HG02642 (cell line): ENCODE results near the gene RIN3.

Source experiments
- ATAC-seq: cut with Tn5 transposase; IDR thresholded peaks from one replicate; pipeline ENCODE4 v1.9.1; 2021; ENCODE audit warnings: mild to moderate bottlenecking; ENCODE audit not compliant: unreplicated experiment, poor library complexity

The RIN3 gene

DNA sequence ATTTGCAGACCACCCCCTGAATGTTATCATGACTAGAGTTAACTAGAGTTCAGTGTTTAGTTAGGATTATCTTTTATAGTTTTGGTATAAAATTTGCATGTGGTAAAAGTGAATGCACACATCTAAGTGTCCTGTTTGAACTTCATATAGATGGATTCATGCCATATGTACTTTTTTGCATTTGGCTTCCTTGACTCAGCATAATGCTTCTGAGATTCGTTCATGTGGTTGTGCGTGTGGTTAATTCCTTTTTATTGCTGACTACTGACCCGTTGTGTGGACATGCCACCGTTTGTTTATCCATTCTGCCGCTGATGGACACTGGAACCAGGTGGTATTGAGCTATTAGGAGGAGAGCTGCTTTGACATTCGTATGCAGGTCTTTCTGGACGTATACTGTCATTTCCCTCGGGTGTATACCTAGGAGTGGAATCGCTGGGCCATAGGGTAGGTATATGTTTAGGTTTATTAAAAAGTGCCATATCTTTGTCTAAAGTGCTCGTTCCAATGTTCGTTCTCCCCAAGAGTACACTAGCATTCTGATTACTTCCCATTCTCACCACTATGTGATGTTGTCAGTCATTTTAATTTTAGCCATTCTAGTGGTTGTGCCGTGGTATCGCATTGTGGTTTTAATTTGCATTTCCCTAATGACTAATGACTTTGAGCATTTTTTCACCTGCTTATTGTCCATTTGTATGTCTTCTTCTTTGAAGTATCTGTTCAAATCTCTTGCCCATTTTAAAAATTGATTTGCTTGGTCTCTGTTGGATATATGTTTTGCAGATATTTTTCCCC is 37.7 kb downstream of the RIN3 start:
- peak; percentile 66 for ATAC-seq

DNA sequence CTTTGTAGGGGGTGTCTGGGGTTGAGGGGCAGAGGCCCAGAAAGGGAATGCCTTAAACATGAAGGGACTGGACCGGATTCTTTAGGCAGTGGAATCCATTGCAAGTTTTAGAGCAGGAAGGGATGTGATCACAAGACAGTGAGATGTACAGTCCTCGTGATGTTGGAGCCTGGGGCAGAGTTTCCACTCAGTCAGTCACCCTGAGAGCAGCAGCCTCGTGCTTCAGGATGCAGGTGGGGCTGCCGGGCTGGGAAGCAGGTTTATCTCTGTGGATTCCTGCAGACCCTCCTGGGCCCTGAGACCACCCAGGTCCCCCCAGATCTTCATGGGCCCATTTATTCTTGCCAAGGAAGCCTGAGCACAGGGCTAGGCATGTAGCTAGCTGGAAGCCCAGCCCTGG is 38.5 kb downstream of the RIN3 start:
- no peak for ATAC-seq

DNA sequence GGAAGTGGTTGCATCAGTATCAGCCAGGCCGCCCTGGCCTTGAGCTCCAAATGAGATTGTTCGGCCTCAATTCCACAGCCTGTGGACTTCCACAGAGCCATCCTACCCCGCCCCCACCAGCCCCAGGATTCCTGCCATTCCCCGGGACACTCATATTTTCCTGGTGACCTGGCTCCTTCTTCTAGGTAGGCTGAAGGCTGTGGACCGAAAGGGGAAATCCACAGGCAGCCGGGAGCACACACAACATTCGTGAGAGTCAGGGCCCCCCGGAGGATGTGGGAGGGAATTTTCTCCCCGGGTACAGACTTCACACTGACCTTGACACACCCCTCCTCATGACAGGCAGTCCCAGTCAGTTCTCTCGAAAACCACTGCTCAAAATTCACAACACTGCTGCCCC is 39.9 kb downstream of the RIN3 start:
- ATAC-seq: no peak

DNA sequence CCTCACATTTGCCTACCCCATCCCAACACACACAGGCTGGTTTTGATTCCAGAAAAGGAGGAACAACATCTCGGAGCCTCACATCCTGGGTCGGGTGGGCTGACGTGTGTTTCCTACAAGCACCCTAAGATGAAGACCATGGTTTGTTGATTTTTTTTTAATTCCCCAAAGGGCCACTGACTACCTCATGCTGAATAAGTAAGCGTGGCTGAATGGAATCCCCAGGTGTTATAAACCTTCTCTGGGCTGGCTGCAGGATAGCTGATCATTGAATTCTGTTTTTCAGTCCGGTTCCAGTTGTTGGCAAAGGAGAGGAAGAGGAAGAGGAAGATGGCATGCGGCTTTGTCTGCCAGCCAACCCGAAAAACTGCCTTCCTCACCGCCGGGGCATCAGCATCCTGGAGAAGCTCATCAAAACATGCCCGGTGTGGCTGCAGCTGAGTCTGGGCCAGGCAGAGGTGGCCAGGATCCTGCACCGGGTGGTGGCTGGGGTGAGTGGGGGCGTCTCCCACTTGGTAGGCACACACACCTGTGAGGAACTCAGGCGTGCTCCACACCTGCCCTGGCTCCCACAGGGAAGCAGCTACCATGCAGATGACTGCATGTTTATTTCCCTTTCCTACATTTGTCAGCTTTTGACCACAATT is 42.0 kb downstream of the RIN3 start:
- ATAC-seq: no peak

DNA sequence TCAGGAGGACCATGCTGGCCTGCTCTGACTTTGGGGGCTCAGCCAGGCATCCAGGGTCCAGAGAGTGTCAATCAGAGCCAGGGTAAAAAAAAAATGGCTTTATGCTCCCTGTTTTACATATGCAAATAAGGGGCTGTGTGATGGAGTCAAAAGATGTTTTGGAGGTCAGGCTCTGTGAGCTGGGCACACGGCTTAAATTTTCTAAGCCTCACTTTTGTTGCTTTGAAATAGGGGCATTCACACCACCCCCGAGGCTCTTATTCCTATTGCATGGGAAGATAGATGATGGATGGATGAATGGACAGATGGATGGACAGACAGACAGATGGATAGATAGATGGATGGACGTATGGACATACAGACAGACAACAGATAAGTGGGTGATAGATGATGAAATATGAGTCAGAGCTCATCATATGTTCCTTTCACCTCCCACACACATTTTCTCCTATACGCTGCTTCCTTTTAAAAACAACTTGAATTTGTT is 42.7 kb downstream of the RIN3 start:
- ATAC-seq: no peak

DNA sequence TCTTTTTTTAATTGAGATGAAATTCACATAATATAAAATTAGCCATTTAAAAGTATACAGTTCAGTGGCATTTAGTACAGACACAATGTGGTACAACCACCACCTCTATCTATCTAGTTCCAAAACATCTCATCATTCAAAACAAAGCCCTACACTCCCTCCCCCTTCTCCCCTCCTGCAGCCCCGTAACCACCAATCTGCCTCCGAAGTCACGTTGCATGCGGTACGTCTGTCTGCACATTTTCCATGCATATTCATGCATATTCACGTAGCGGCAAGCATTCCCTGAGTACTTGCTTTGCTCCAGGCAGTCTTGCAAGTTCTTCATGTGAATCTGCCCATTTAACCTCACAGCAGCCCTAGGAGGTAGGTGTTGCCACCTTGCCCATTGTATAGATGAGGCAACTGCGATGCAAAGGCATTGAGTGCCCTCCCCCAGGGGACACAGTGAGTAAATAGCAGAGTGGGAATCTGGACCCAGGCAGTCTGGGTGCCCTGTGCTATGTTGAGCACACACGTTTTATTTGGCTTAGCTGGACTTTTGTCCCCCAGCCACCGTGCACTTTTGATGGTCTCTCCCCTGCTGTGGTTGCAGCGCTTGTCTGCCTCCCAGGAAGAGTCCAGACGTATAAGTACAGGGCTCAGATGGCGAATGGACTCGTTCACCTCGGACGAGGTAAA is 43.4 kb downstream of the RIN3 start:
- no peak for ATAC-seq

DNA sequence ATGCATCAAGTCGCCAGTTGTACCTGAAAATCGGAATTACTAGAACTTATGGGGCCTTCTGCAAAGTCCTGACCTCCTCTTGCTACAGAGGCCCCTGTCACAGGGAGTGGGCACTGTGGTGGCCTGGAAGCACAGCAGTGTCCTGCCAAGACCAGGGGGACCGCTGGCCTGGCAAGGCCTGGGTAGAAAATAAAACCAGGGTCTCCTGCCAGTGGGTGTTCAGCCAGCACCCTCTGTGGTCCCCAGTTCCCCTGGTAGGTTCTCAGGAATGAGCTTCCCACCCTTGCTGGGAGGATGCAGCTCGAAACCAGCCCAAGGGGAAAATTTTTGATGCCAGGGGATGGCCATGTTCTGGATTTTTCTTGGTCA is 43.9 kb downstream of the RIN3 start:
- ATAC-seq: no peak

DNA sequence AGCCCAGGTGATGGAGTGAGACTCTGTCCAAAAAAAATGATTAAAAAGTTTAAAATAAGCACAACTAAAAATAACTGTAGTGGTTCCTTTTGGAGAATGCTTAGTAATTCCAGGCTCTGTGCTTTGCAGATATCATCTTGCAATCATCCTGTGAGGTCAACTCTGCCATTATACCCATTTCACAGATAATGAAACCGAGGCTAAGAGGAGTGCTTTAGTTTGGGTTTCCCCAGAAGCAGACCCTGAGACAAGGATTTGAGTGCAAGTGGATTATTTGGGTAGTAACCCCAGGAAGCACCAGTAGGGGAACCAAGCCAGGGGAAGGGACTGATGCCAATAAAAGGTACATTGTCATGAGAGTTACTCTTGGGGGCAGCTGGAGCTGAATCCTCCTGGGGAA is 44.7 kb downstream of the RIN3 start:
- no peak for ATAC-seq

DNA sequence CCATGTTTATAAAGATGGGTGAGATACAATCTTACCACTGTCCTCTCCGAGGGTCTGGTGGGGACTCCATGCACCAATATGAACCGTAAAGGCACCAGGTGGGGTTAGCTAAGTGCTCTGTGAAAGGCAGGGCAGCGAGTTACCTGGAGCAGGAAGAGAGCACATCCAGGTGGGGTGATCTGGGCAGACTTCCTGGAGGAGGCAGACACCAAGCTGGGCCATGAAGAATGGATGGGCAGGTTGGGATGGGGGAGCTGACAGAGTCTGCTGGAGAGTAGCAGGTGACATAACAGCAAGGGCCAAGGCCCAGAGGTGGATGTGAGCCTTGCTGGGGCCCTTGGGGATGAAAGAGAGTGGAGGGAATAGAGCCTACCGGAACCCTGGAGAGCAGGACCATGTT is 45.9 kb downstream of the RIN3 start:
- no peak for ATAC-seq

DNA sequence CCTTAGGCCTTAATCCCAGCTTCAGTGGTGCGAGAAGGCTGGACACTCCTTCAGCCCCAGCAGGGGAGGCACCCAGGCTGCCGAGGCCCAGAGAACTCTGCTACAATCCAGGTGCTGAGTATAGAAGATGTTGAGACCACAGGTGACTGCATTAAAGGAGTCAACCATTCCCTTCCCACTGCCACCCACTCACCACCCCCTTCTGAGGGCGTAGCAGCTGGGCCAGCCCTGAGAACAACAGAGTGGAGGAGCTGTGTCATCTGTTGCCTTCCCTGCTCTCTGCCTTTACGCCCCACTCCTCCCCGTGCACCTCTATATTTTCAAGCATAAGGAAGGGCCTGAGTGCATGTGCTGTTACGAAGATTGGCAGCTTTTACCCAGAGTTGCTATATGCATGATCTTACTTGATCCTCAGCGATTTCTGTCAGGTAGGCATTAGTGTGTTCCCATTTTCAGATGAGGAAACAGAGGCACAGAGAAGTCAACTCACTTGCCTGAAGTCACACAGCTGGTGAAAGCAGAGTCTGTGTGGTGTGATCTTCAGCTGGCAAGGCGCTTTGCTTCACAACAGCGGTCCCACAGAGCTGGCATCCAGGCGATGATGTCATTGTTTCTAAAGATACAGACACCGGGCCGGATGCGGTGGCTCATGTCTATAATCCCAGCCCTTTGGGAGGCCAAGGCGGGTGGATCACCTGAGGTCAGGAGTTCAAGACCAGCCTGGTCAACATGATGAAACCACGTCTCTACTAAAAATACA is 46.7 kb downstream of the RIN3 start:
- no peak for ATAC-seq

DNA sequence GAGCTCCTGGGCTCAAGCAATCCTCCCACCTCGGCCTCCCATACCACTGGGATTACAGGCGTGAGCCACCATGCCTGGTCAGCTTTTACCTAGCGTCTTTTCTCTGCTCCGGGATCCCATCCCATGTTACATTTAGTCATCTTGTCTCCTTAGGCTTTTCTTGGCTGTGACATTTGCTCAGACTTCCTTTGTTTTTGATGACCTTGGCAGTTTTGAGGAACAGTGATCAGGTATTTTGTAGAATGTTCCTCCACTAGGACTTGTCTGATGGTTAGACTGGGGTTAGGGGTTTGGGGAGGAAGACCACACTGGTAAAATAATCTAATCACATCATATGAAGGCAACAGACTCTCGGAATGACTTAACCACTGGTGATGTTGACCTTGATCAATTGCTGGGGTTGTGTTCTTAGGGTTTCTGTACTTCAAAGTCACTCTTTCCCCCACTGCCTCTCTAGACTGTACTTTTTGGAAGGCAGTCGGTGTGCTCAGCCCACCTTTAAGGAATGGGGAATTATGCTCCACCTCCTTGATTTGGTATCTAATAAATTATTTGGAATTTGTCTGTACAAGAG is 48.4 kb downstream of the RIN3 start:
- no peak for ATAC-seq

DNA sequence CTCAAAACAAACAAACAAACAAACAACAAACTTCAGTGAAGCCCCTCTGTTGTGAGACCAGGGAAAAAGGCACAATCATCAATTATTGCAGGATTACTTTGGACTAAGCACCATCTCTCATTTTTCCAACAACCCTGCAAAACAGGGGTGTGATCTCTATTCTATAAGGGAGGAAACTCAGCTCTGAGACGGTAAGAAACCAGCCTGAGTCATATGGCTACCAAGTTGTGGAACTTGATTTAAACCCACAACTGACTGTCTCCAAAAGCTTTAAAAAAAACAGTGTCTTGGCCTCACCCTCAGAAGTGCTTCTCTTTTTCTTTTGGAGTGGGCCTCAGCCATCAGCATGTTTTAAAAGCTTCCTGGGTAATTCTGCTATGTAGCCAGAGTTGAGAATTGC is 49.8 kb downstream of the RIN3 start:
- ATAC-seq: peak; percentile 67

DNA sequence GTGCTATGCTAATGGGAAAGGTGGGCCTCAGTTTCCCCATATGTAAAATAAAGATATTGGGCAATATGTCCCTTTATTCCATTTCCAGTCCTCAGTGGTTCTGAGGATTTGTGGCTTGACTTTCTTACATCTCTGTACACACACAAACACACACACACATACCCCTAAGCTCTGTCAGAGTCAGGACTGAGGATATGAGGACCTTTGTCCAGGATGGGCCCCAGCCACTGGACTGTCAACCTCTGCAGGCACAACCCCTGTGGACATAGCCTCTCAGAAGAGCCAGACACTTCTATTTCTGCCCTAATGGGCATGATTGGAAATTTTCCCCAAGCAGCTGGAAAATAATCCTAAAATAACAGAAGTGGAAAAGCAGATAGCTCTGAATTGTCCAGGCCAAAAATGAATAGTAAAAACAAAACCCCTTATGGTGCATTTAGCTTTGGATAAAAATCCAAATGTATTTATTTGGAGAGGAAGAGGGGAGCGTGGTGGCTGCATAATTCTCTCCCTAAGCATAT is 50.2 kb downstream of the RIN3 start:
- ATAC-seq: no peak

DNA sequence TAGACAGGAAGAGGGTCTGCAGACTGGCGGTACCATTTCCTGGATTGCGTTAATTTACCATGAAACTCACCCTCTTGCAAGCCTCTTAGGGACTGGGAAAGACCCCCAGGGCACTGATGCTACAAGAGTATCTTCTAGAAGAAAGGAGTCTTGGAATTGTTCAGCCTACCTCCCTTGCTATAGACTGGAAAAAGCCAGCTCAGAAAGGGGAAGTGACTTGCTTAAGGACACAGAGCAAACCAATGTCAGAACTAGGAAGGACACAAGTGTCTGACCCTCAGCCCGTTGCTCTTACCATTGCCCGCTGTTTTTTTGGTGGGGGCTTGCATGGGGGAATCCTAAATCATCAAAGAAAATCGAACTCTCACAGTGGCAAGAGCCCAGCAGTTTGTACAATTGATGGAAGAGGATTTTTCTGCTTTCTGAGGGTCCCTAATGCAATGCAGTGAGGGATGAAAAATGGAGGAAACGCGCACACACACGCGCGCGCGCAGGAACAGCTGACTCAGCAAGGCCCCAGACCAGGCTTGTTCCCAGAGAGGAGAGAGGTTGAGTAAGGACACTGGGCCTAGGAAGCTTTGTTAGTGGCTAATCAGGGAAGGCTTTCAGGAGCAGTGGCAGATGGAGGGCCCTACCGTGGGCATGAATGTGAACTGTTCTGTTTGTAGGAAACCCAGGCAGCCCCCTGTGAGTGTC is 50.9 kb downstream of the RIN3 start:
- ATAC-seq: no peak

DNA sequence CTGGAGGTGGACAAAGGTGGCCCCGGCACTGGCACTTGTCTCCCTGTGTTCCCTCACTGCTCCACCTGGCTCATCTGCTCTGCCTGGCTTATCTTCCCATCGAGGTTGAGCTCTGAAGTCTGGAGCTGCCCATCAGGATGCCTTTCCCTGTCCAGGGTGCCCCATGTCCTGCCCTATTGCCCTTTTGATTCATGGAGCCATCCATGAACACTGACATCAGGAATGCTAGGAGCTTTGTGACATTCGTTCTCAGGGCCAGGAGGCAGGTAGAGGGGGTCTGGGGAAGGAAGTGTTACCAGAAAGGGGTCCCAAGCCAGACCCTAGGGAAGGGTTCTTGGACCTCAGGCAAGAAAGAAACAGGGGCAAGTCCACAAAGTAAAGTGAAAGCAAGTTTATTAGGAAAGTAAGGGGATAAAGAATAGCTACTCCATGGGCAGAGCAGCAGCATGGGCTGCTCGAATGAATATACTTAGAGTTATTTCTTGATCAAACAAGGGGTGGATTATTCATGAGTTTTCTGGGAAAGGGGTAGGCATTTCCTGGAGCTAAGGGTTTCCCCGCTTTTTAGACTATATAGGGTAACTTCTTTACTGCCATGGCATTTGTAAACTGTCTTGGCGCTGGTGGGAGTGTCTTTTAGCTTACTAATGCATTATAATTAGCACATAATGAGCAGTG is 51.6 kb downstream of the RIN3 start:
- ATAC-seq: no peak

DNA sequence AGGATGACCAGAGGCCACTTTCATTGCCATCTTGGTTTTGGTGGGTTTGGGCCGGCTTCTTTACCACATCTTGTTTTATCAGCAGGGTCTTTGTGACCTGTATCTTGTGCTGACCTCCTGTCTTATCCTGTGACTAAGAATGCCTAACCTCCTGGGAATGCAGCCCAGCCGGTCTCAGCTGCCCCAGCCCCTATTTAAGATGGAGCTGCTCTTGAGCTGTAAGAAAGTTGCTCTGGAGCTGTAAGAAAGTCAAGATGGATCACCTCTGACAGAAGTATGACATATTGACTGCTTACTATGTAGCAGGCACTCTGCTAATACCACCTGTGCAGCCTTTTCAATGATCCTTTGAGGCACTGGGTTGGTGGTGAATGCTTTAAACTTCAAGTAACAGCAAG is 52.1 kb downstream of the RIN3 start:
- ATAC-seq: no peak

DNA sequence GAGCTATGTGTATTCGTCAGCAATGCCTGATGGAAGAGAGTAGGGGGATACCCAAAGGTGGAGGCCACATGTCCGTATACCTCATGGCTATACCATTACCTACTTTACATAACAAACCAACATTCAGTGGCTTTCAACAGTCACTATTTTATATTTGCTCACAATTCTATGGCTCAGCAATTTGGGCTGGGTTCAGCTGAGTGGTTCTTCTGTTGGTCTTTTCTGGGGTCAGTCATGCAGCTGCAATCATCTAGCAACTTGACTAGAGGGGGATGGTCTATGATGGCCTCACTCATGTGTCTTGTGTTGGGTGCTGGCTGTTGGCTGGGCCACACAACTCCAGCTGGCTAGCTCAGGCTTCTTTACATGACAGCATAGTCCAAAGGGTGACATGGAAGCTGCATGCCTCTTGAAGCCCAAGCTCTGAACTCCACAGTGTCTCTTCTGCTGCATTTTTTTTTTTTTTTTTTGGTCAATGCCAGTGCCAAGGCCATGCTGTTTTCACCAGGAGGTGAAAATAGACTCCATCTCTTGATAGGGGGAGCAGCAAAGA is 53.7 kb downstream of the RIN3 start:
- no peak for ATAC-seq

DNA sequence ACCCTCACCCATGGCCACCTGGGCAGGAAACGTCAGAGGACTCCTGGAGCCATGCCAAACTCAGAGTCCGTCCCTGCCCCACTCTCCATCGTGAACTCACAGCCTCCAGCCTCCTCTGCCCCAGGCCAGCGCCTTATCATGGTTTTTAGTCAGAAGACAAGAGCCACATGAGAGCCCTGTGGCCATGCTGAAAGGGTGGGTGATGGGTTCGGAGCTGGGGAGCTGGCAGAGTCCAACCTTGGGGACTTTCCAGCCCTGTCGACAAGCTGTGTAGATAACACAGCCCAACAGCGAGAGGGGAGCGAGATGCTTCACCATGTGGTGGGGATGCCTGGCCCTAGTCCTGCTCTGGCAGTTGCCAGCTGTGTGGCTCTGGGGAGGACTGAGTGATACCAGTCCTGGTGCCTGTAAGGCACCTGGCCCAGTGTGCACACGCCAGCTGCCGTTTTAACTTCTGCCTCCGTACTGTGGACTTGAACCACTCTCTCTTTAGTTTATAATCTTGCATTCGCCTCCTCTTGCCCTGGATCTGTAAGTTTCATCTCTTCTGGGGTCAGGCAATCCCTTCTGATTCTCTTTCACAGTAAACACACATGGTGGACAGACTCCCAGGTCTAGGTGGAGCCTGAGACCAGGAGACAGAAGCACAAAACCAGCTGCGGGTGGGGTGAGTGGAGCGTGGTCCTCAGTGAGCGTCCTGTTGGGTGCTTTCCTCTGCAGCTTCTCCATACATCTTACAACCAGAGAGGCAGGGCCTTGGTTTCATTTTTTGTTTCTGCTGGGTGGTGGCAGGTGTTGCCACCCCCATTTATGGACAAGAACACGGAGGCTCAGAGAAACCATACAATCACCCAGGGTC is 55.3 kb downstream of the RIN3 start:
- peak; percentile 80 for ATAC-seq
